ENCODE data around the gene CCDC138.

CCDC138 gene

DNA sequence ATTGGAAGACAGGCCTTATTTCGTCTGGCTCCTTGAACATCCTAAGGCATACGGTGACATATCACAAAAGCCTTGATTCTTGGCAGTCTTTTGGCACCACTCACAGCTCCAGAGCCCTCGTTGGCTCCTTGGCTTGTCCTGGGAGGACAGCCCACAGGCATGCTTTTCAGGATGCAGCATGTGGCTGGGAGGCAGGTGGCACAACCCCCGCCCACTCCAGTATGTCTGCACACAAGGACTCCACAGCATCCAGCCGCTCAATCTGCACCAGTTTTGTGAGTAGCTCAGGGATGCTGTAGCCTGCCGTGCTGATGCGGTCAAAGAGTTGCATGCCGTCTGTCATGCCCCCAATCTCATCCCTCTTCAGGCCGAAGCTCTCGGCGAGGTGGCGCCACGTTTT lies 110.2 kb downstream of the CCDC138 start:
- DNase-seq (ENCODE audit: low spot score), result no peak

GRCh38 chr2:108898315-108899082 lies 111.9 kb downstream of the CCDC138 start:
- DNase-seq (ENCODE audit: low spot score), result no peak

DNA sequence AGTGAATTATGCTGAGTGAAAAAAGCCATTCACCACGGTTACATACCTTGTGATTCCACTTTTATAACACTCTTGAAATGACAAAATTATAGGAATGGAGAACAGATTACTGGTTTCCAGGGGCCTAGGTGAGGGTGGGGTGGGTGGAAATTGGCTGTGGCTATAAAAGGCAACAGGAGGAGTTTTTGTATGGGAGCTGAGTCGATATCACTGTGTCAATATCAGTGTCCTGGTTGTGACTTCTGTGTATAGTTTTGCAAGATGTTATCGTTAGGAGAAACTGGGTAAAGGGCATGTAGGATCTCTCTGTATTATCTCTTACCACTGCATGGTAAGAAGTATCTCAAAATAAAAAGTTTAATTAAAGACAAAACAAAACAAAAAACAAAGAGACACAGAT lies 118.1 kb downstream of the CCDC138 start:
- DNase-seq (ENCODE audit: low spot score), result no peak

- DNase-seq (ENCODE audit: low spot score), result no peak
Measured at GRCh38 chr2:108905176-108905575, 118.6 kb downstream of the CCDC138 start.

GRCh38 chr2:108905906-108906305 lies 119.3 kb downstream of the CCDC138 start:
- no peak for DNase-seq (ENCODE audit: low spot score)

DNA sequence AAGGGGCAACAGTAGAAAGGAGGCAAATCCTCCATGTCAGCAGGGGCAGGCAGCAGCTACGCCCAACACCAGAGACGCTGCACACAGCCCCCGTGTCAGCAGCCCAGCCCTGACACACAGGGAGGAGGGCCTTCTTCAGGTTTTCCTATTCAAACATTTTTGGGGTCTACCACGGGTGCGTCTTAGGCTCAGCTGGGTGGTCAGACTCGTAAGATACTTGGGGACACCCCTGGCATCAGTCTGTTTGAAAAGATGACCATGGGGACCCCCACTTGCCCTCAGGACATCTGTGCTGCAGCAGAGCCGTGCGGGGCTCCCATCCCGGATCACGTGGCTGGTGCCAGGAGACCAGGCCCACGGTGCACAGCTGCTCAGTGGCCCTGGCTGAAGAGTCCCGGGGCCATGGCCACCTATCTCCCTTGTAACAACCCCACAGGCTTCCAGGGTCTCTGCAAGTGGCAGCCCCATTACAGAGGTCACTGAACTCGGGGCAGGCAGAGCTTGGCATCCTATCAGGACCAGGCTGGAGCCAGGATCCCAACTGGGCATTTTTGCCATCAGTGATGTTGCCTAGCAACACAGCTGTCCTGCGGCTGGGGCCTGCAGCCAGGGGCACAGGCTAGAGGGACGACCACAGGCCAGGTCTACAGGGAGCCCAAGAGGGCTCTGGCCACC lies 120.0 kb downstream of the CCDC138 start:
- no peak for DNase-seq (ENCODE audit: low spot score)

DNA sequence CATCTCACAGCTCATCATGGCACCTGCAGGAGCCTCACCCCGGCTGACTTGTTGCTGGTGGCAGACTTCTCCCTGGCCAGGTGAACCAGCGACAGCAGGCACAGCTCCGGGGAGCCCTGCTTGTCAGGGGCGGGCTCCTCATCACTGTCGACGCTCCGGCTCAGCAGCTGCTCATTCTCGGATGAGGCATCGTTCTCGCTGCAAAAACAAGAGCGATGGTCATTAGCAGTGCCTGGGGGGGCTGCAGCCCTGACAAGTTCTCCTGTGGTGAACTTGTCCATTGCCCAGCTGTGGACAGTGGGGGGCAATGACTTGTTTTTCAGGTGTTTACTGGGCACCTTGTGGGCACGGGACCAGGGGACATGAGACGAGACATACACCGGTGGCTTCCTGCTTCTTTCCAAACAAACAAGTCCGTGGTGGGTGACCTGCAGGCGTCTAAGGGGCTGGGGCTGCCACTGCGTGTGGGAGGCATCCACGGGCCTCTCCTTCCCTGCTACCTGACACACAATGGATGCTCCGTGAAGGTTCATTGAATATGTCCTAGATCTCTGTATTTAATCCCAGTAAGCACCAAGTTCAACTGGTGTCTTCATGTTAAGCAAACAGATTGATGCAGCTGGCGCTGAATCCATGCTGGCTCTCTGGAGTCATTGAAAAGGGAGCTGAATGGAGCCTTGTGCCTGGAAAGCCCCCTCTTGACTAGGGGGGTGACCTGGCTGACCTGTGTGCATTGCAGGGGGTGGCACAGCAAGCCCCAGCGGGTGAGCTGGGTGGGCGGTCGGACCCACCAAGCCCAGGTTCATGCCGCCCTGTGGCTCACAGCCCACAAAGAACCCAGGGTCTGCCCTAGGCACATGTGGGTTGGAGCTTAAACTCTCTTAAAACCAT lies 121.5 kb downstream of the CCDC138 start:
- DNase-seq (ENCODE audit: low spot score), result no peak

GRCh38 chr2:108908713-108909070 lies 122.1 kb downstream of the CCDC138 start:
- DNase-seq (ENCODE audit: low spot score), result no peak

DNA sequence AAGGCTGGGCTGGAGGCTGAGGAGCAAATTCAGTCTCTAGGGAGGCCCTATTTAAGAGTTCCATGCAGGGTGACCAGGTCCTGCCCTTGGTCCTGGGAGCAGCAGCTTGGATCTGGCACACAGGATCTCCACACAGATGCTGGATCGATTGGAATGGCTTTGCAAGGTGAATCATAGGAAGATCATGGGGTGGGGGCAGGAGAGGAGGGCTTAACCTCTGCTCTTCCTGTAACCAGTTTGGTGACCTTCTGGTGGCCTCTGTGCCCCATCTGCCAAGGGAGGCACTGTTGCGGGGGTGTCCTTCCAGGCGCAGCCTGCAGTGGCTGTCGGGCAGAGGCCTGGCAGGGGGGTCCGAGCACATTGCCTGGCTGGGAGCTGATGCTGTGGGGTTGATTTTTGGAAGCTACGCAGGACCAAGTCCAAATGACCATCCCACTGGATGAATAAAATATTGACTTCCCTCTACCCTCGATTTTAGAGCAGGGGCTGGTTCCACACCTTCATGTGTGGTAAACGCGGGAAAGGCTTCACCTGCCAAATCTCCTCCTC lies 122.8 kb downstream of the CCDC138 start:
- no peak for DNase-seq (ENCODE audit: low spot score)

GRCh38 chr2:108910011-108910431 lies 123.5 kb downstream of the CCDC138 start:
- no peak for DNase-seq (ENCODE audit: low spot score)

DNA sequence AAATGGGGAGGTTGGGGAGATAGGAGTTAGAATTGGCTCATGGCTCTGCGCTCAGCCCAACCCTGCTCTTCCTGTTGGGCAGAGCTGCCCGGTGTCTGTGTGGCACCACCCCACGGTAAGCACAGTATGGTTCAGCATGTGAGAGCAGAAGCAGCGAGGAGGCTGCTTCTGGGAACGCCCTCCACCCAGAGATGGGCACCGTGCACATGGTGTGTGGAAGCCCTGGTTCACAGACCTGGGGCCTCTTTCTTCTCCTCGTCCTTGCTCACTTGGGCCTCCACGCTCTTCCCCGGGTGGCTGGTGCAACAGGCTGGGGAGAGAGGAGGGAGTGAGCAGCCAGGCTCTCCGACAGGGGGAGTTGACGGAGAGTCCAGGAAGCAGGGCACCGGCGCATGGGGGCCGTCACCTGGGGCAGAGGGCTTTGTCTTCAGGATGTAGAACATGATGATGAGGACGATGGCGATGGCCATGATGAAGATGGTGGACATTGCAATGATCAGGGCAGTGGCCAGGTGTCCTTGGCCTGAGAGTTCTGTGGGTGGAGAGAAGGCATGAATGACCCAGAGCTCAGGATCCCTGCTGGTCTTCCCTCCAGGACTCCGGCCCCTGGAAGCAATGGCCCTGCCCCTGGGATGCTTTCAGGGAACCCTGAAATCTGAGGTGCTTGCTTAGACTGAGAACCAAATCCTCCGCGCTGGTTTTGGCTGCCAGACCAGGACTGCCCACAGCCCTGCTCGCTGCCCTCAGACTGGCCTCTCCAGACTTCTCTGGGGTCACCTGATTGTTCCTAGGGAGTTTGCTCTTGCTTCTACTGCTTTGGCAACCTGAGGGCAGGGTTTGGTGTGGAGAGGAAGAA lies 124.2 kb downstream of the CCDC138 start:
- no peak for DNase-seq (ENCODE audit: low spot score)

GRCh38 chr2:108911401-108911800 lies 124.8 kb downstream of the CCDC138 start:
- DNase-seq (ENCODE audit: low spot score), result no peak

- DNase-seq (ENCODE audit: low spot score), result peak; percentile 42
Measured at GRCh38 chr2:108911807-108912628, 125.4 kb downstream of the CCDC138 start.

GRCh38 chr2:108912629-108912902 lies 126.0 kb downstream of the CCDC138 start:
- no peak for DNase-seq (ENCODE audit: low spot score)

DNA sequence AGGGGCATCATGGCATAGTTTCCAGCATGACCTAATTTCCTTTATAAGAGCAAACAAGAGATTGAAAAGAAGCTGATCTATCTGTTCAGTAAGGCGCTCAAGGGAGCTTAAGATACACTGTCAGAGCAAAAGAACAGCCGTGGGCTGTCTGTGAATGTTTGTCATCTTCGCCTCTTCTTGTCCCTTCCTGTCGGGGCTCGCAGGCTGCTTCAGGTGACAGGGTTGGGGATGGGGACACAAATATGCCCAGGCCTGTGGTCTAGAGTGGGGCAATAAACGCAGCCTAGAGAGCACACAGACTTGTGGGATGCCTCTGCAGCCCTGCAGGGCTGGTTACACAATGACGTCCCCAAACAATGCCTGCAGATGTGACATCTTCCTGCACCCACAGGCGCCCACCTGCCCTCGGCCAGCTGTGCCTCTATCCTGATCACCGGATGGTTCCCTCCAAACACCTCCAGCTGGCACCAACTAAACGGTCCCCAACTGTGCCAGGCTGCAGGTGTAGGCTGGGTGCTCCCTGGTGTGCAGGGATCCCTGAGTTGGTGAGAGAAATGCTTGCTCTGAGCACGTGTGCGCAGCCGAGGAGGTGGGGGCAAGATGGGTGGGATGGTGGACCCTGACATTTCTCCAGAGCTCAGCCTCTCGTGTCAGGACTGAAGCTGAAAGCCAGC lies 129.7 kb downstream of the CCDC138 start:
- no peak for DNase-seq (ENCODE audit: low spot score)

GRCh38 chr2:108916796-108917421 lies 130.3 kb downstream of the CCDC138 start:
- no peak for DNase-seq (ENCODE audit: low spot score)

GRCh38 chr2:108917526-108917925 lies 131.0 kb downstream of the CCDC138 start:
- no peak for DNase-seq (ENCODE audit: low spot score)

DNA sequence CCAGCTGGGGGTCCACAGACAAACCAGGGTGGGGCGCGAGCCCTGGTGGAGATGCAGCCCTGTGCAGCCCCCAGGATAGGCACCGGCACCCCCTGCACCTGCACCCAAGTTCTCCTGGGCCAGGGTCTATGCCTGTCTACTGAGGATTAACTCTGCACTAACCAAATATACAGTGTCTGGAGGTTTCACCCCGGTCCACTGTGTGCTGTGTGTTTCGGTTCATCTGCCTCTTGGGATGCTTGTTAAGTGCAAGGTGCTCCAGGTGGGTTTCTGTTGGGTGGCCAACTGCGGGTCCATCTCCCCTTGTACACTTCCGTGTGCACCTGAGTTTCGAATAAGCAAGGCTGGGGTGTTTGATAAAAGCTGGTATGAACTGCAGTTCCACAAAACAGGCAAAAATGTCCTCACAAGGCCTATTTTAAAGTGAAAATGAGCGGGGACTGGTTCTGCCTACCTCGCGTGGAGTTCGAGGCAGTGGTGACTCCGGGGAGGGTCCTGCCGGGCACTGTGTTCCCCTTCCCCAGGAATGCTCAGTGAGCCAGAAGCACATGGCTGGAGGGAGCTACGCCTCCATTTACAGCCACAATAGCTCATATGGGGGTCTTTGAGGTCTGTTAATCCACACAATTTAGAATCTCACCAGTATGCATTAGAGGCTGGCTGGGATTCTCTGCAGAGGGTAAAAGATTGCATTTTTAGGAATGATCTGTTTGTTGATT lies 131.7 kb downstream of the CCDC138 start:
- no peak for DNase-seq (ENCODE audit: low spot score)

DNA sequence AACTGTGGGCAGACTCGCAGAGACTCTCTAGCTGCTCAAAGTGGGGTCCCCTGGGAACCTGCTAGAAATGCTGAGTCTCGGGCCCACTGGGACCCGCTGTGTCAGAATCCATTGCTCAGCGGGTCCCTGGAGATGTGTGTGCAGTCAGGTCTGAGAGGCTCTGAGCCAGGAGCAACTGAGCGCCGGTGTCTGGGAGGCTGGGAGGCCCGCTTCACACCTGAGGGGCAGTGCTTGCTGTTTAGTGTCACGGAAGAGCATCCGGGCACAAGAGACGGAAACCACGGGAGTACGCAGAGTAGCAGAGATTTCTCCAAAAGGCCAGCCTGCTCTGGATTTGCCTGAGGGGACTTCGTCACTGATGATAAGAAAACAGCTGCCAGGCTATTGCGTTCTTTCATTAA lies 132.4 kb downstream of the CCDC138 start:
- no peak for DNase-seq (ENCODE audit: low spot score)
